Common myeloid progenitor, CD34-positive (primary cell): ENCODE measurements around the gene SLC25A1.

Source experiments
- CTCF ChIA-PET: fragments of 350-600 bp; sonication (Branson Sonifier 250); formaldehyde crosslinking; loops from one replicate; lab custom pipeline; 2021; ENCODE audit warnings: antibody characterized with exemption; lab: Charles Lee
- POLR2A ChIA-PET: fragments of 350-600 bp; sonication (Branson Sonifier 250); formaldehyde crosslinking; loops from one replicate; lab custom pipeline; 2021; ENCODE audit warnings: antibody characterized with exemption; lab: Charles Lee
- DNase-seq, 3 donors: peaks; one replicate each; pipeline versions ENCODE4 v3.0.0 to v3.0.0-alpha.2; 2013
- H3K27ac ChIP-seq, 2 experiments: 1 replicate in 1 of 2; 2 replicates in 1 of 2; pipeline ENCODE4 v1.7.0; 2013; ENCODE audit warnings: inconsistent platforms in 2 of 2, low read length in 2 of 2, mild to moderate bottlenecking in 2 of 2, low read depth in 1 of 2, moderate library complexity in 1 of 2; ENCODE audit not compliant: severe bottlenecking in 2 of 2, insufficient read depth in 1 of 2, poor library complexity in 1 of 2
- H3K27me3 ChIP-seq, 5 experiments: replicated peaks in 2 of 5; 1 replicate in 3 of 5; 2 replicates in 2 of 5; pipeline versions ENCODE4 v1.6.1 to v1.7.0; 2013; ENCODE audit warnings: low read length in 4 of 5, mild to moderate bottlenecking in 2 of 5, moderate library complexity in 2 of 5, inconsistent platforms in 1 of 5; ENCODE audit not compliant: insufficient read depth in 5 of 5, control insufficient read depth in 4 of 5
- H3K36me3 ChIP-seq, 4 experiments: 1 replicate in 2 of 4; 2 replicates in 2 of 4; pipeline versions ENCODE4 v1.6.1 to v1.7.0; 2013; ENCODE audit warnings: low read length in 3 of 4, control low read depth in 1 of 4, mild to moderate bottlenecking in 1 of 4; ENCODE audit not compliant: control insufficient read depth in 4 of 4, insufficient read depth in 4 of 4
- H3K4me1 ChIP-seq, 4 experiments: 1 replicate in 3 of 4; 2 replicates in 1 of 4; pipeline versions ENCODE4 v1.6.1 to v1.7.1; 2013; ENCODE audit warnings: low read length in 3 of 4, mild to moderate bottlenecking in 3 of 4, control low read depth in 1 of 4, inconsistent platforms in 1 of 4, moderate library complexity in 1 of 4; ENCODE audit not compliant: control insufficient read depth in 4 of 4, insufficient read depth in 4 of 4; ENCODE audit errors: control extremely low read depth in 1 of 4
- H3K4me3 ChIP-seq, 7 experiments: 1 replicate in 4 of 7; 2 replicates in 3 of 7; pipeline versions ENCODE4 v1.5.1 to v1.7.0; 2013; ENCODE audit warnings: mild to moderate bottlenecking in 7 of 7, low read length in 6 of 7, moderate library complexity in 6 of 7, inconsistent platforms in 2 of 7, low read depth in 2 of 7, control low read depth in 1 of 7; ENCODE audit not compliant: insufficient read depth in 4 of 7, control insufficient read depth in 1 of 7; ENCODE audit errors: extremely low read depth in 1 of 7
- H3K9me3 ChIP-seq, 5 experiments: 1 replicate in 4 of 5; 2 replicates in 1 of 5; pipeline versions ENCODE4 v1.6.1 to v1.7.1; 2013; ENCODE audit warnings: low read length in 4 of 5, mild to moderate bottlenecking in 2 of 5, inconsistent platforms in 1 of 5, low read depth in 1 of 5, moderate library complexity in 1 of 5; ENCODE audit not compliant: control insufficient read depth in 4 of 5, insufficient read depth in 2 of 5; ENCODE audit errors: control extremely low read depth in 1 of 5
- WGBS: methylation state at CpG from one replicate; pipeline ENCODE4 v1.1.5; 2013; ENCODE audit not compliant: insufficient coverage; 5-methylcytosine and 5-hydroxymethylcytosine counted together

SLC25A1 gene

GRCh38 chr22:19138217-19139000 is 40.1 kb downstream of the SLC25A1 start:
- H3K27ac ChIP-seq = no peak overlapping the region
- peaks cover 0 to 4% (median 3%) of the 10 kb centered on the region in 4 experiments for H3K4me1 ChIP-seq
- no peak for DNase-seq
- no peaks in the 10 kb centered on the region for H3K27me3 ChIP-seq
- H3K4me3 ChIP-seq = no peak overlapping the region
- no peaks in the 10 kb centered on the region for H3K9me3 ChIP-seq
- H3K36me3 ChIP-seq = peaks cover 7 to 89% (median 68%) of the 10 kb centered on the region in 4 experiments
- ChIA-PET POLR2A (interaction anchor here (0.5 kb wide), 1 partner anchor 25 kb away, joined by 3 read pairs; no protein-coding TSS in a partner anchor), CTCF (interaction anchor here (0.6 kb wide), 1 partner anchor 988 kb away, joined by 3 read pairs; the partner anchor contains the start of gene USP18)
- 94% methylated on average over 10 of the region's 15 CpGs for WGBS

- Histone ChIP-seq H3K36me3 (peaks cover 7 to 95% (median 72%) of the 10 kb centered on the region in 4 experiments), H3K9me3 (no peaks in the 10 kb centered on the region), H3K27me3 (no peaks in the 10 kb centered on the region), H3K4me1 (no peaks in the 10 kb centered on the region), H3K4me3 (no peak overlapping the region), H3K27ac (no peak overlapping the region)
- DNase-seq = no peak
- CTCF ChIA-PET = interaction anchor here (0.9 kb wide), 1 partner anchor 27 kb away, joined by 3 read pairs; no protein-coding TSS in a partner anchor
- WGBS = 98% methylated on average over 7 of the region's 11 CpGs
- POLR2A ChIA-PET = no interaction called here
These were observed 40.9 kb downstream of the SLC25A1 start for GRCh38 chr22:19137384-19138216.

GRCh38 chr22:19136915-19137314 is 41.6 kb downstream of the SLC25A1 start:
- POLR2A ChIA-PET = no interaction called here
- Histone ChIP-seq H3K9me3 (no peaks in the 10 kb centered on the region), H3K27me3 (no peaks in the 10 kb centered on the region), H3K36me3 (peaks cover 11 to 93% (median 70%) of the 10 kb centered on the region in 4 experiments), H3K27ac (no peak overlapping the region), H3K4me1 (no peaks in the 10 kb centered on the region), H3K4me3 (no peak overlapping the region)
- DNase-seq = no peak
- 92% methylated on average over 8 of the region's 10 CpGs for WGBS
- CTCF ChIA-PET = interaction anchor here (0.9 kb wide), 1 partner anchor 26 kb away, joined by 3 read pairs; no protein-coding TSS in a partner anchor

GRCh38 chr22:19134874-19135273 is 43.7 kb downstream of the SLC25A1 start:
- ChIA-PET CTCF (interaction anchor here (0.9 kb wide), 1 partner anchor 38 kb away, joined by 3 read pairs; no protein-coding TSS in a partner anchor), POLR2A (no interaction called here)
- Histone ChIP-seq H3K36me3 (peaks cover 11 to 77% (median 63%) of the 10 kb centered on the region in 4 experiments), H3K4me1 (no peaks in the 10 kb centered on the region), H3K27ac (no peak overlapping the region), H3K4me3 (no peak overlapping the region), H3K27me3 (no peaks in the 10 kb centered on the region), H3K9me3 (no peaks in the 10 kb centered on the region)
- 93% methylated on average over 13 of the region's 18 CpGs for WGBS
- no peak for DNase-seq

GRCh38 chr22:19134176-19134831 is 44.2 kb downstream of the SLC25A1 start:
- no peak overlapping the region for H3K27ac ChIP-seq
- DNase-seq = no peak
- 95% methylated on average over 20 of the region's 21 CpGs for whole genome bisulfite sequencing
- H3K4me1 ChIP-seq = no peaks in the 10 kb centered on the region
- no peak overlapping the region for H3K4me3 ChIP-seq
- H3K36me3 ChIP-seq = peaks cover 7 to 72% (median 58%) of the 10 kb centered on the region in 4 experiments
- H3K27me3 ChIP-seq = no peaks in the 10 kb centered on the region
- CTCF ChIA-PET = interaction anchor here (0.9 to 1.5 kb wide), 3 partner anchors 12 to 39 kb away, joined by 3 to 5 read pairs (median 3); partner anchors contain the start of gene DGCR2
- POLR2A ChIA-PET = no interaction called here
- H3K9me3 ChIP-seq = no peaks in the 10 kb centered on the region

GRCh38 chr22:19133561-19133960 is 45.0 kb downstream of the SLC25A1 start:
- H3K4me3 ChIP-seq = no peak overlapping the region
- 97% methylated on average over 13 of the region's 13 CpGs for WGBS
- no peaks in the 10 kb centered on the region for H3K9me3 ChIP-seq
- no peaks in the 10 kb centered on the region for H3K4me1 ChIP-seq
- CTCF ChIA-PET = interaction anchor here (0.6 to 1.5 kb wide), 4 partner anchors 11 to 476 kb away, joined by 3 to 6 read pairs (median 4); partner anchors contain the start of genes DGCR2 and ESS2
- H3K27me3 ChIP-seq = no peaks in the 10 kb centered on the region
- no peak overlapping the region for H3K27ac ChIP-seq
- POLR2A ChIA-PET = no interaction called here
- no peak for DNase-seq
- H3K36me3 ChIP-seq = peaks cover 6 to 64% (median 51%) of the 10 kb centered on the region in 4 experiments
